ENCODE data around the gene GLIPR2.
"Not testable (repeated sequence)": the region's sequence is repeated elsewhere in the genome, so short reads cannot be mapped to it uniquely, and the experiment has no call there.

GLIPR2 gene

DNA sequence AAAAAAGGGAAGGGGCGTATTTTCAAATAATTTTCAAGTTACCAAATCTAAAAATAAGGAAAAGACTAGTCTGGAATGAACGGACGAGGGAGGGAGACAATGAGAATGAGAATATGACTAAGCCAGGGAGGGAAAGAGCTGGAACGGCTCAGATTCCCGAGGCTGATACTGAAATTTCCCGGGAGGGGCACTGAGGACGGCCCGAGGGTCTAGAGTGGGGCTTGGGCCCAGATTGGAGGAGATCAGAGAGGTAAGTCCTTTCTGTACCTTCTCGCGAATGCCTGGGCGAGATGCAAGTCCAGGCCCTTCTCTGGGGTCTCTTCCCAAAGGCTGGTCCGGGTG lies 29.3 kb downstream of the GLIPR2 start:
- no peak for DNase-seq

DNA sequence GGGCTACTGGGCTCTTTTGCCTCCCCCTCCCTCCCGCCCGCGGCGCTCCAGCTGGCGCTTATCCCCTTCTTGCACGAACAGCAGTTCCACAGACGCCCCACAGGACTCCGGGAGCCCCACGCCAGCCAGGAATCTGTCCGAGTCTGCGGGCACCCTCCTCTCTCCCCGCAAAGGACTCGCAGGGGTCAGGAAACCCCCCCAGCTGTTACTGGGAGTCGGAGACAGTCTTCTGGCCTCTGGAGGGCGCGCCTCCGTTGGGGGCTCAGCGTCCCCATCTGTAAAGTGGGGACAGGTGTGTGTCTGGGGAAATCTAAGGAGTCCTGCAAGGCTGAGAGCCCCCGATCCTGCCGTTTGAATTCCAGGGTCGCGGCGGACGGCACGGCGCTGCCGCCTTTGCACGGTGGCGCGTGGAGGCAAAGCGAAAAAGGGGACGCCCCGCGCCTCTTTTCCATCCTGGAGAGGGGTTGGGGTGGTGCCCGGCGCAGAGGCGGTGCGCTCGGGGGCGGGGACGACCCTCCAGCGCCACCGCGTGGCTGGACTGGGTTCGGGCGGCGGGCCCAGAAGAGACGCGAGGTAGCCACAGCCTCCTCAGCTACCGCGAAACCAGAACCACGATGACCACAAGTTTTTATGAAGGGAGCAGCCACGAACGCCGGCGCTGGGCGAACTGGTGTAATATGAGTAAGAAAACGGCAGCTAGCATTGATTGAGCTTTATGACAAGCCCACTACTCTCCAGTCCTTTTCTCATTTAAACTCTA lies 29.8 kb downstream of the GLIPR2 start:
- DNase-seq: peak; percentile 77

DNA sequence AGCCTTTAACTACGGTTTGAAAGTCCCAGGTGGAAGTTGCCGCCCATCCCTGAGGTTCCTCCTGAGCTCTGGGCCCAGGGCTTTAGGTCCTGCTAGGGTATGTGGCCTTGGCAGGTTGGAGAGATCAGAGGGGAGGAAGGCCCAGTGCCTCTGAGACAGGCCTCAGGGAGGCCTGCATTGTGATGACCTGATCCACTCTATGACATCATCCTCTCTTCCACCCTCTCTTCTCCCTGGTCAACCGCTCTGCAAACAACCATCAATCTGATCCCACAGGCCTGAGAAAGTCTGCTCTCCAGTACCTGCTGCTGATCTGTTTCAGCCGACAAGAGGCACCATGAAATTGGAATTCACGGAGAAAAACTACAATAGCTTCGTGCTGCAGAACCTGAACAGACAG lies 32.6 kb downstream of the GLIPR2 start, which contains the start of gene CCIN:
TSS of gene CCIN (plus strand) at position 223 of the 400 bp plus-strand sequence. CDS start at position 338, 115 bp downstream.
- DNase-seq: no peak

DNA sequence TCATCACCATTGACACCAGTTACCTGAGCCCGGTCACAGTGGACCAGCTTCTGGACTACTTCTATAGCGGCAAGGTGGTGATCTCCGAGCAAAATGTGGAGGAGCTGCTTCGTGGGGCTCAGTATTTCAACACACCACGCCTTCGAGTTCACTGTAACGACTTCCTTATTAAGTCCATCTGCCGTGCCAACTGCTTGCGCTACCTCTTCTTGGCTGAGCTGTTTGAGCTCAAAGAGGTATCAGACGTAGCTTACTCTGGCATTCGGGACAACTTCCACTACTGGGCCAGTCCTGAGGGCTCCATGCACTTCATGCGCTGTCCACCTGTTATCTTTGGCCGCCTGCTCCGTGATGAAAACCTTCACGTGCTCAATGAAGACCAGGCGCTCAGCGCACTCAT lies 33.2 kb downstream of the GLIPR2 start:
- no peak for DNase-seq

DNA sequence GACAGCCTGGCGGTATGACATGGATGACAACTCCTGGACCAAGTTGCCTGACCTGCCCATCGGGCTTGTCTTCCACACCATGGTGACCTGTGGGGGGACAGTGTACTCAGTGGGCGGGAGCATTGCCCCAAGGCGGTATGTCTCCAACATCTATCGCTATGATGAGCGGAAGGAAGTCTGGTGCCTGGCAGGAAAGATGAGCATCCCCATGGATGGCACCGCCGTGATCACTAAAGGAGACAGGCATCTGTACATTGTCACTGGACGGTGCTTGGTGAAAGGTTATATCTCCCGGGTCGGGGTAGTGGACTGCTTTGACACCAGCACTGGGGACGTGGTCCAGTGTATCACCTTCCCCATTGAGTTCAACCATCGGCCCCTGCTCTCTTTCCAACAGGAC lies 34.0 kb downstream of the GLIPR2 start:
- DNase-seq: no peak

DNA sequence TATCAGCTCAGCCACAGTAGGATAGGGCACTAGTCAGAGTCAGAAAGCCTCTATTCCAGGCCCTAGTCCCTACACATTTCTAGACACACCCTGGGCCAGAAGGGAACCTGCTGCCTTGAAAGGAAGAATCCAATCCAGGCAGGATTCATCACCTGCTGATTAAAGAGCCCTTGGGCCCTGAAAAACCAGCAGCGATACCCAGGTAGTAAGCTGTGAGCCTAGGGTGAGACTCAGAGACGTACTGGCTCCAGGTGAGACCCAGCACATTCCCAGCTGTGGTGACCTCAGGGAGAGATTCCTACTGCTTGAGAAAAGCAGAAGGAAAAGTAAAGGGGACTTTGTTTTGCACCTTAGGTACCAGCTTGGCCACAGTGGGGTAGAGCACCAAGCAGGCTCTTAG lies 37.3 kb downstream of the GLIPR2 start:
- no peak for DNase-seq

DNA sequence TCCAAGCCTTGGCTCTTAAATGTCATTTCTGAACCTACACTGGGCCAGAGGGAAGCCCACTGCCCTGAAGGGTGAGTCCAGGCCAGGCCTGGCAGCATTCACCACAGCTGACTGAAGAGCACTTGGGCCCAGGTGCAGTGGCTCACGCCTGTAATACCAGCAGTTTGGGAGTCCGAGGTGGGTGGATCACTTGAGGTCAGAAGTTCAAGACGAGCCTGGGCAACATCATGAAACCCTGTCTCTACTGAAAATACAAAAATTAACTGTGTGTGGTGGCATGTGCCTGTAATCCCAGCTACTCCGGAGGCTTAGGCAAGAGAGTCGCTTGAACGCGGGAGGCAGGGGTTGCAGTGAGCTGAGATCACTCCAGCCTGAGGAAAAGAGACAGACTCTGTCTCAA lies 37.7 kb downstream of the GLIPR2 start:
- no peak for DNase-seq

DNA sequence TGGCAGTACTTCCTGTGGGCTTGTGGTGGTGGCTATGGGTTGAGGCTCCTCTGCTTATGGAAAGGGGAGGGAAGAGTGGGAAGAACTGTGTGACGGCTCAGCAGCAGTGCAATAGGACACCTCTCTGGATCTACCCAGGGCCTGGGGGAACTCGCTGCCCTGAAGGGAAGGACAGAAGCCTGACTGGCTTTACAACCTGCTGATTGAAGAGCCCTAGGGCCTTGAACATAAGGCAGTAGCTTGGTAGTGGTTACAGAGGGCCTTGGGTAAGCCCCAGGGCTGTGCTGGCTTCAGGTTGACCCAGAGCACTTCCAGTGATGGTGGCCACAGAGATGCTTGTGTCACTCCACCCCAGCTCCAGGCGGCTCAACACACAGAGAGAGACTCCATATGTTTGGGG lies 38.2 kb downstream of the GLIPR2 start:
- no peak for DNase-seq

DNA sequence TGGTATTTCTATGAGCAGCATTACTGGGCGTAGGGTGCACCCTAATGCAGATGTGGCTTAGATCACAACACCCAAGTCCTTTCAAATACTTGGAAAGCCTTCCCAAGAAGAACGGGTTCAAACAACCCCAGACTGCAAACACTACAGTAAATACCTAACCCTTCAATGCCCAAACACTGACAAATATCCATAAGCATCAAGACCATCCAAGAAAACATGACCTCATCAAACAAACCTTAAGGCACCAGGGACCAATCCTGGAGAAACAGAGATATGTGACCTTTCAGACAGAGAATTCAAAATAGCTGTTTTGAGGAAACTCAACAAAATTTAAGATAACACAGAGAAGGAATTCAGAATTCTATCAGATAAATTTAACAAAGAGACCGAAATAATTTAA lies 38.7 kb downstream of the GLIPR2 start:
- not testable (repeated sequence) for DNase-seq

DNA sequence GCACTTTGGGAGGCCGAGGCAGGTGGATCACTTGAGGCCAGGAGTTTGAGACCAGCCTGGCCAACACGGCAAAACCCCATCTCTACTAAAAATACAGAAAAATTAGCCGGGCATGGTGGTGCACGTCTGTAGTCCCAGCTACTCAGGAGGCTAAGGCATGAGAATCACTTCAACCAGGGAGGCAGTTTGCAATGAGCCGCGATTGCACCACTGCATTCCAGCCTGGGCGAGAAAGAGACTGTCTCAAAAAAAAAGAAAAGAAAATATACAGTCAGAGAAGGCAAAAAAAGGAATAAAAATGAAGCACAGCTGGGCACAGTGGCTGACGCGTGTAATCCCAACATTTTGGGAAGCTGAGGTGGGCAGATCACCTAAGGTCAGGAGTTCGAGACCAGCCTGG lies 40.0 kb downstream of the GLIPR2 start:
- not testable (repeated sequence) for DNase-seq

DNA sequence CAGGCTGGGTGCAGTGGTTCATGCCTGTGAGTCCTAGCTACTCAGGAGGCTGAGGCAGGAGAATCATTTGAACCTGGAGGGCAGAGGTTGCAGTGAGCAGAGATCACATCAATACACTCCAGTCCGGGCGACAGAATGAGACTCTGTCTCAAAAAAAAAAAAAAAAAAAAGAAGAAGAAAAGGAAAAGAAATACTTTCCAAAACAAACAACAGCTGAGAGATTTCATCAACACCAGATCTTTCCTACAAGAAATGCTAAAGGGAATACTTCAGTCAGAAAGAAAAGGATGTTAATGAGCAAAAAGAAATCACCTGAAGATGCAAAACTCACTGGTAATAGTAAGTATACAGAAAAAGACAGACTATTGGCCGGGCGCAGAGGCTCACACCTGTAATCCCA lies 41.0 kb downstream of the GLIPR2 start:
- DNase-seq: no peak

DNA sequence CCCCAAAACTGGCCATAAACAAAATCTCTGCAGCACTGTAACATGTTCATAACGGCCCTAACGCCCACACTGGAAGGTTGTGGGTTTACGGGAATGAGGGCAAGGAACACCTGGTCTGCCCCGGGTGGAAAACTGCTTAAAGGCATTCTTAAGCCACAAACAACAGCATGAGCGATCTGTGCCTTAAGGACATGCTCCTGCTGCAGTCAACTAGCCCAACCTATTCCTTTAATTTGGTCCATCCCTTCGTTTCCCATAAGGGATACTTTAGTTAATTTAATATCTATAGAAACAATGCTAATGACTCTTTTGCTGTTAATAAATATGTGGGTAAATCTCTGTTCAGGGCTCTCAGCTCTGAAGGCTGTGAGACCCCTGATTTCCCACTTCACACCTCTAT lies 43.7 kb downstream of the GLIPR2 start:
- DNase-seq: not testable (repeated sequence)

DNA sequence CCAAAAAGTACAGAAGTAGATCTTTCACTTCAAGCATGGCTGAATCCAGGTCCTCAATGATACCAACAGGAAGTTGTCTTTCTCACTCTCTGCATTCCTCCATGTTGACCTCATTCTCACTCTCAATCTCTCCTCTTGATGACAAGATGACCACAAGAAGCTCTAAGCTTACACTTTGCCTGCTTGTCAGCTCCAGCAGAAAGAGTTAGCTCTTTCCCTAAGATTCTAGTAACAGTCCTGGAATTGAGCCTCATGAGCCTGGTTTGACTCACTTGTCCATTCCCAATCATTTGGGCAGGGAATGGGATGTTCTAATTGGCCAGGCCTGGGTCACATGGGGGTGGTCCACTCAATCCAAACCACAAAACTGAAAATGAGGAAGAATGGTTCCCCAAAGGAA lies 50.9 kb downstream of the GLIPR2 start:
- DNase-seq: no peak

DNA sequence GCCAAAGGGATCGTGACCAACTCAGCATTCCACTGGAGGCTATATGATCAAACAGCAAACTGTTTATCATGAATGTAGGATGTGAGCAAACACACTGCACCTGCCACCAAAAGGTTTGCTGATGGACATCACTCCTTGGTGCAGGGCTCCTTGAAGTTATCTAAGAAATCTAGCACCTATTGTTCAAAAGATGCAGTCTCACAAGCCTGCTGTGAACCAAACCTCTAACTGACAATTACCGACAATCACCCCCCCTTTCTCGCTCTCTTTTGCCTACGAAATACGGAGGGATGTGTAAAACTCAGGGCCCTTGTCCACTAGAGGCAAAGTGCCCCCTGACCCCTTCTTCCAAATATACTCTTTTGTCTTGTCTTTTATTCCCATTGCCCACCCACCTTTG lies 51.7 kb downstream of the GLIPR2 start:
- DNase-seq: no peak

DNA sequence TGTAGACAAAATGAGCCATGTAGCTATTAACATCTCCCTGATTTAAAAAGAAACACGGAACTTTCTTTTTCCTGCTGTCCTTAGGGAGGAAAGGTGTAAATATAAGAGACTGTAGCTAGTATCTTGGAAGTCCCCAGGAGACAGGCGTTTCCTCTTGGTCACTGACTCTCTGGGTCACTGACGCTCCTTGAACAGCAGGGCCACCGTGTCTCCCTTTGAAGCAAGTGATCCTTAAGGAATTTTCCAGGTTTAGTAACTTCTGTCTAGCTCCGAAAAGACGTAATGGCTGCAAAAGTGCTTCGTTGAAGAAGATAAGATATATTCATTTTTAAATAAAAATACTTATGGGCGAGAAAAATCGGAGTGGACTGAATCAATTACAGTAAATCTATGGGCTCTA lies 53.4 kb downstream of the GLIPR2 start:
- no peak for DNase-seq

DNA sequence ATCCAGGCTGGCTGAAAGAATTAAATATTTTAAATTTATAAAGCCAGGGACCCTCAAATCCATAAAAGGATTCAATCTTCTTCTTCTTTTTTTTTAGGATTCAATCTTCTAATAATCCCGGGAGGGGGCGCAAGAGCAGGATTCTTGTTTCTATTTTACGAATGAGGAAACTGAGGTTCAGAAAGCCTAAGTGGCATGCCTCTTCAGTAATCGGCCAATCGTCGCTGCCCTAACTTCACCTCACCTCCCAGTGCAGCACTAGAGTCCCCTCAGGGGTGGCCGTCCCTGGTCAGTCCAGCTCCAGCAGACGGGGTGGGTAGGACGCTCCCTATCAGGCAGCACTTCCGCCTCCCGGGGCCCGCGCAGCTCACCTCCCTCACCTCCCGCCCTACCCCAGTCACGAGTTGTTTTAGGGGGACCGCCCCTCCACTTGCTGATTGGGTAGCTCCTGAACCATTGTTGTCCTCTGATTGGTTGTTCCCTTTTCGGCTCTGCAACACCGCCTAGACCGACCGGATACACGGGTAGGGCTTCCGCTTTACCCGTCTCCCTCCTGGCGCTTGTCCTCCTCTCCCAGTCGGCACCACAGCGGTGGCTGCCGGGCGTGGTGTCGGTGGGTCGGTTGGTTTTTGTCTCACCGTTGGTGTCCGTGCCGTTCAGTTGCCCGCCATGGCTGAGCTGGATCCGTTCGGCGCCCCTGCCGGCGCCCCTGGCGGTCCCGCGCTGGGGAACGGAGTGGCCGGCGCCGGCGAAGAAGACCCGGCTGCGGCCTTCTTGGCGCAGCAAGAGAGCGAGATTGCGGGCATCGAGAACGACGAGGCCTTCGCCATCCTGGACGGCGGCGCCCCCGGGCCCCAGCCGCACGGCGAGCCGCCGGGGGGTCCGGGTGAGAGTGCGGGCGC lies 54.1 kb downstream of the GLIPR2 start, which contains the start of gene CLTA:
TSS of gene CLTA (plus strand) at position 534 of the 902 bp plus-strand sequence. CDS start at position 670, 136 bp downstream.
- peak; percentile 97 for DNase-seq

DNA sequence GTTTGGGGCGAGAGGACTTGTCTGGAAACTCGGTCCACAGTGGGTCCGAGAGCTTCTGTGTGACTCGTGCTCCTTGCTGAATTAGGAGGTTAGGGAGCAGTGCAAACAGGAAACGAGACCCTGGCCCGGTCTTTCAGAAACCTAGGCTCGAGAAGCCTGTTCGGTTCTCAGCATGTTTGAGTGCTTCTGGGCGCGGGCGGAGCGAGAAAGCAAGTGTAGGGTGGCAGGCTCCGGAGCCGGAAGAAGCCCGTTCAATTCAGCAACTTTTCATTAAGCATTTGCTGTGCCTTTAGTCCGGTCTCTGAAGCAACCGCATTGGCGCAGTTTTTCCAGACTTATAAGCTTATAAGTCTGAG lies 54.7 kb downstream of the GLIPR2 start:
- peak; percentile 40 for DNase-seq

DNA sequence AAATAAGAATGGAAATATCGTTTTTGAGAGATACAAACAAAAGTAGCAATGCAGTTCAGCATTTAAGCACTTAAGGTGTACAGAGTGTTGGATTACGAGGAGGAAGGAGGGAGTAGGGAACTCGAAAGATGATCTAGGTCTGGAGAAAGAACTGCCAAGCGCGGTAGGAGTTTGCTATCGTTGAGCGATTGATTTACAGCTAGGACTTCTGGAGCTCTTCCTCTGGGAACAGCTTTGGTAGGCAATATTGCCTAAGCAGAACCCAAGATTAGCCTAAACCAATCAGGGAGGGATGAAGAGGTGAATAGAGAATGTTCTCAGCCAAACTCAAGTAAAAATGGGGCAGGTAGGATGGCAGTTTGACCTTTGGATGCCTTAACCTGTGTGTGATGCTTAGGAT lies 55.2 kb downstream of the GLIPR2 start:
- no peak for DNase-seq

DNA sequence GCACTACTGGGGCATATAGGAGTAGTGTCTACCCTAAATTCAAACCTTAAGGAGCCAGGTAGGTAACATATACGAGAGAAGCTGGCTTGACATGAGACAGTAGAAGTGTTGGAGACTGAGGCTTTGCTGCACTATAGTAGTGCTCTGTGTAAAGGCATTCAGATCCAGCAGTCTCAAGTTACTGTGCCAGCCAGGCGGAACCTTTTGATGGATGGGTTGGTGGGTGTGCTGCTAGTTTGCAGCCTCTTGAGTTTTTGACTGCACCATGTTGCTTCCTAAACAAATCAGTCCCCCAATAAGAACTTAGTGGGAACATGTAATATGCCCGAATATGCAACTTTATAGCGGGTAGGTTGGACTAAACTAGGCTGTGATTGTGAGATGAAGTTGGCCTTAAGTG lies 55.7 kb downstream of the GLIPR2 start:
- DNase-seq: no peak

DNA sequence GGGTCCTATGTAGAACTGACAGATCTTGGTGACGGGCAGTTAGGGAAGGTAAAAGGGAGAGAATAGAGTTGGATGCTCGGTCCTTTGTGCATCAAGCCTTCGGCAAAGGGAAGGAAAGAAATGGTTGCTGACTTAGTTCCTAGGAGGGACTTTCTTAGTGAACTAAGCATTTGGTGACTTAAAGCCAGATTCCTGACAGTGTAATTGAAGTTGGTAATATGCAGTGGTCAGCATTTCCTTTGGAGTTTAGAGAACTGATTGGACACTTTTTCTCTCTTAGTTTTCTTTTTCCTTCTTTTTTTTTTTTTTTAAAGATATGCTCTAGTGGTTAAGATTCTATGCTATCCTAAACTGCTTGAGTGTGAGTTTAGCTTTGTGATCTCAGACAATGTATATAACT lies 56.5 kb downstream of the GLIPR2 start:
- no peak for DNase-seq

DNA sequence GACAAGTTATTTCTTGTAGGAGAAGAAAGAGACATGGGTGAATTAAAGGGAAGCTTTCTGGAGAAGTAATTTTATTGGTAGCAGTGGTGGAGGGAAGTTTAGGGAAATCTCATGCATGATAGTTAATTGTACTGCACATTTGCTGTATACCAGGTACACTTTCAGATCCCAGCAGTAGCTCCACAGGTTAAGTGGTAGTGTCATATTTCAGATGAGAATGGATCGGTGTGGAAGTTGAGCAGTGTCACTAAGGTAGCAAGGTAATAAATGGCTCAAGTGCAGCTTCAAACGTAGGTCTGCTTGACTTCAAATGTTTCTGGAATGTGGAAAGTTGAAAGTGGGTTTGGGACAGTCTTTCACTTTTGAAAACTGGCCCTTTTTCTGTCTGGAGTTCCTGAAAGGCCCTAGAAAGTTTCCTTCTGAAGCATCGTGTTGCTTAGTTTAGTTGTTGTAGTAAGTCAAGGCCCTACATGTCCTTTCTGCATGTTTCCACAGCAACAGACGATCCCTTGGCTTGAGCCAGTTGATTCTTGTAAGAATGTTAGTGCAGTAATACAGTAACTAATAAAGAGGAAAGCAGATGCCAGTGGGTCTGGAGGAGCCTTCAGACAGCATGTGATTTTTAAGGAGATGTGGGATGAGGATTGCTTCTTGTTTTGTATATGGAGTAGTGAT lies 57.9 kb downstream of the GLIPR2 start:
- DNase-seq: no peak

DNA sequence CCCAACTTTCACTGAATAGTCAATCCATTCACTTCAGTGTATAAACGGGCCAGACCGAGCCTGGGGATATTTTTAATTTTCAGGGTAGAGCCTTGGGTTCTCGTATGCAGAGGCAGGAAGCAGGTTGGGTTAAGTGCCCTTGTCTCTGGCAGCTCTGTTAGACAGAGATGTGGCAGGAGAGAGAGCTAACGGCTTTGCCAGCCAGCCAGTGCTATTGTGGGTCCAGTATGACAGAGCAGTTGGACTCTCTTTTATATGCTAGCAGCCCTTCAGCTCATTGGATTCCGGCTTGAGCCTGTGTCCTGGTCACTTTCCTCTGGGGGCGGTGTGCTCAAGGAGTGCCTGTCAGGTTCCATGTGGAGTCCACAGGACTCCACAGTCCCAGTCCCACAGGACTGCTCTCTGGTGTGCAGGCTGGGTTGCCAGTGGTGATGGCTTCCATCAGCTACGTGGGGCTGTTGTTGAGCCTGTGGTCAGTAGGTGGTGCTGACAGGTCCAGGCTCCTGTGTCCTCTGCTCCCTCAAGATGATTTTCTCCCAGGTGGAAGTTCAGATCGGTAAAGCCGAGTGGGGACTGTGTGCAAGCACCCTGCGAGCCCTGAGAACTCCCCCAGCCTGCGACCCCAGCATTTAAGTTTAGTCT lies 68.5 kb downstream of the GLIPR2 start:
- no peak for DNase-seq

DNA sequence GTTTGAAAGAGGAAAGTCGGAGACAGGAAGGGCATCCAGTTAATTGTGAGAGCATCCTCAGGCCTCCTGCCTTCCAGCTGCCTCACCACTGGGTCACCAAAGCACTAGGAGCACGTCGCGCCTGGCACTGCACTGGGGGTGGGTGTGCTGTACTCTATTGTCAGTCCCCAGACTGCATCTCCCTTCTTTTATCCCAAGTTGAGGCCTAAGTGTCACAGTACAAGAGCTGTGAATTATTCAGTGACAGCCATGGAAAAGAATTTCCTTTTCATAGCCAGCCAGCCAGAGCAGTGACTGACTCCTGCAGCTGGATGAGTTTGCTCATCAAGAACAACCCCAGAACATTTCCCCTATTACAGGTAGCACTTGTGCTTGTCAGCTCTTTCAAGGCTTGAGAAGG lies 70.5 kb downstream of the GLIPR2 start:
- no peak for DNase-seq
